NOMO-1 treated with dmso at 0.1 percent for 144 hours (cell line): ENCODE measurements around the gene TOR4A.

Experiments used
- DNase-seq: peaks from one replicate; lab custom pipeline; 2025; ENCODE audit not compliant: unreplicated experiment; lab: John Stamatoyannopoulos, UW

TOR4A gene

DNA sequence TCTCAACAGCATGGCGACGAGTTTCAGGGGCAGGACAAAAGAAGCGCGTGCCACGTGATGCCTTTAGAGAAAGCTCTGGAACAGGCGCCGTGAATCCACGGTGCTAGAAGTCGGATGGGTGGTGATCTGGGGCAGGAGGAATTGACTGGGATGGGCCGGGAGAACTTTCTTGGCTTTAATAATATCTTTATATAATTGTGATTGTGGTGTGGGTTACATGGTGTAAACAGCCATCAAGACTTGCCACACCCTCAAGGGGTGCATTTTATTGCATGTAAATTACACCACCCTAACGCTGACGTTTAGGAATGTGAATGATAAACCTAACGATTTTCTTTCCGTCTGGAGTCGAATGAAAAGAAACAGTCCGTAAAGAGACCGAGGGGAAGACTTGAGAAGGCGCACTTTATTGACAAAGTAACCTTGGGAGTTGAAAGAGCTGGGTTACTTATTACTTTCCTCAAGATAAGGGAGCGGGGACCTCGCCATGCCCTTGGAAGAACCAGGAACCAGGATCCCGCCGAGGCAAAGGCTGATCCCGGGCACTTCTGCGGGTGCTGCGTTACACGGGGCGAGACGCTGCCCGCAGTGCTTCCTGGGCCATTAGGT lies 16.1 kb downstream of the TOR4A start:
- DNase-seq, result no peak

DNA sequence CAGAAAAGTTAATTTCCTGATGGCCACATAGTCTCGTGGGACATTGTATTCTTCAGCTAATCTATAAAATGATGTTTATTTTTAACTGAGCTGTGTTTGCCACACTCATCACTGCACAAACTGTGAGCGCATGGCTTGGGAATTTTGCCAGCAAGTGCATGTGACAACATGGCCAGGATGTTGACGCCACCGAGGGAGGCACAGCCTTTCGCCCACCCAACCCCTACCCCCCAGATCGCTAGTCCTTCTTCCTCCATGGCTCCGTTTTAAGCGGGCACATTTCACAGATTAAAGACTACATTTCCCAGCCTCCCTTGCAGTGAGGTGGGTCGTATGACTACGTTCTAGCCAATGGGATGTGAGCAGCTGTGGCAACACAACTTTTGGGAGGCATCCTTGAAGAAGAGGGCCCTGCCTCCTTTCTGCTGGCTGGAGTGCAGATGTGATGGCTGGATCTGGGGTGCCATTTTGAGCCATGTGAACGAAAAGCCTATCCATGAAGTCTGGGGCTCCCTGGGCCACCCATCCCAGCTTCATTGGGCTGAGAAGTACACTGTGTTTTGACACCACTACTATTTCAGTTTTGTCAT lies 16.7 kb downstream of the TOR4A start:
- DNase-seq, result peak; percentile 42

DNA sequence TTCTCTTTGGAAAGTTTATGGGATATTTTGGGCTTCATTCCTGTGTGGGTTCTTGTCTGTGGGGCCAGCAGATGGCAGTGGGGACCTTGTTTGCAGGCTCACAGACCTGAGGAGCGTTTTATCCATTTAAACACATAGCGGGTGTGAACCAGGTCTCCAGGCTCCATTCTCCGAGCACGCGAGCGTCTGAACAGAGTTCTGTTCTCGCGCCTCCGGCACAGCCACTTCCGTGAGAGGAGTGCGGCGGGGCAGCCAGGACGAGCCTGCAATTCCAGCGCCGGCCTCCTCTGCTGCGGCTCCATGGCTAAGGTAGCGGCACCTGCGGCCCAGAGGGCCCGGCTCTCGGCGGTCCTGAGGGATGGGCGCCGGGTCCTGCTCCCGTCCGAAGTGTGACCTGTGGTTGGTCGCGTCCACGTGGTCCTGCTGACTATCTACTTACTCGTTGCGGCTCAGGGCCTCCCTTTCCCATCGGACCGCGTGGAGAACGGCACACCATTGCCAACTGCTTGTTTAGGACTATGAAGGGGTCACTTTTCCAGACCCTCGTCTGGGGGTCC lies 17.2 kb downstream of the TOR4A start:
- no peak for DNase-seq

DNA sequence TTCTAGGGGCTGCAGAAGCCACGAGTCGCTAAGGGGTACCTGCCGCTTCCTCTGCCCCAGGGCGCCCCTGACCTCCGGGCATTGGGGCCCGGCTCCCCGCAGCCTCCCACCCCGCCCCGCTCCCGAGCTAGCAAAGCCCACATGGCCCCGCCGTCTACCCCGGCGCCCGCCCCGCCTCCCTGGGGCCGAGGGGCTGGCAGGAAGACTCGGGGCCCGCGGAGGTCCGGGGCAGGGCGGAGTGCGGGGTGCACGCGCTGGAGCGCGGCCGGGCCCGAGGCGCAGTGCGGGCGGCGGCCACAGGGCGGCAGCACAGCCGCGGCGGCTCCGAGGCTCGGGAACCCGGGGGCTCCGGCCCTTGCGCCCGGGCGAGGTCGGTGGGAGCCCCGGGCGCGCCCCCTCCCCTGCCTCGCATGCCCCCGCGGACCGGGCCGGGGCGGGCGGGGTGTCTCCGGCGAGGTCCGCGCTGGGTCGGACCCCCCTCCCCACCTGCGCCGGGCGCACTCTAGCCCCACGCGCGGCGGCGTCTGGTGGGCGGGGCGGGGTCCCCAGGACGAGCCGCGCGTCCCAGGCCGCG lies 17.8 kb downstream of the TOR4A start:
- DNase-seq, result no peak

DNA sequence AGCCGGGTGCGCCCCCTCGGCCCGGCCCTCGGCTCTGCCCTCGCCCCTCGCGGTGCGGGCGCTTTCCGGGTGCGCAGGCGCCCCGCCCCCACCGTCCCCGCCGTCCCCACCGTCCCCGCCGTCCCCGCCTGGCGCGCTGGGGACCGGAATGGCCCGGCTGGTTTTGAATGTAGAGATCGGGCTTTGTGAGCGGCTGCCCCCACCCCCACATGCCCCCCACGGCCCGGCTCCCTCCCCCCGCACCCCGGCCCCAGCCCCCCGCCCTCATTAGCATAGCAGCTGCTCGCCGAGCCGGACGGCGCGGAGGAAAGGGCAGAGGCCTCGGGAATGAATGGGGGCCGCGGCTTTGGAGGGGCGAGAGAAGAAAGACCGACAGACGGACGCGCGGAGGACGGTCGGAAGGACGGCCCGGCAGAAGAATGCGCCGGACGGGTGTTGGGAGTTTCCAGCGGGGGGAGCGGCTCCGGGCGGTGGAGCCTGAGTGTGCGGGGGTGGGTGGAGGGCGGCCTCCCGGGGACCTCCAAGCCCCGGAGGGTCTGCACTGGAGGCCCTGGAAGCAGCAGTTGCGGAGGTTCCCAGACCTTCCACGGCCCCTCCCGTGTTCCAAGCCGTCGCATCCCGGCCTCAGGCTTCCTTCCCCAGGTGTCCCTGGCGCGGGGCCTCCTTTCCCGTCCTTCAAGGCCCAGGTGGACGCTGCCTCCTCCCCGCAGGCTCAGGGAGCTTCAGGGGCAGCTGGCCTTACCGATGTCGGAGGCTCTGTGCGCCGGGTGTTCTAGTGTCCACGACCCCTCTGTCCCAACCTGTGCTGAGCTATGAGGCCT lies 18.5 kb downstream of the TOR4A start:
- DNase-seq, result no peak

DNA sequence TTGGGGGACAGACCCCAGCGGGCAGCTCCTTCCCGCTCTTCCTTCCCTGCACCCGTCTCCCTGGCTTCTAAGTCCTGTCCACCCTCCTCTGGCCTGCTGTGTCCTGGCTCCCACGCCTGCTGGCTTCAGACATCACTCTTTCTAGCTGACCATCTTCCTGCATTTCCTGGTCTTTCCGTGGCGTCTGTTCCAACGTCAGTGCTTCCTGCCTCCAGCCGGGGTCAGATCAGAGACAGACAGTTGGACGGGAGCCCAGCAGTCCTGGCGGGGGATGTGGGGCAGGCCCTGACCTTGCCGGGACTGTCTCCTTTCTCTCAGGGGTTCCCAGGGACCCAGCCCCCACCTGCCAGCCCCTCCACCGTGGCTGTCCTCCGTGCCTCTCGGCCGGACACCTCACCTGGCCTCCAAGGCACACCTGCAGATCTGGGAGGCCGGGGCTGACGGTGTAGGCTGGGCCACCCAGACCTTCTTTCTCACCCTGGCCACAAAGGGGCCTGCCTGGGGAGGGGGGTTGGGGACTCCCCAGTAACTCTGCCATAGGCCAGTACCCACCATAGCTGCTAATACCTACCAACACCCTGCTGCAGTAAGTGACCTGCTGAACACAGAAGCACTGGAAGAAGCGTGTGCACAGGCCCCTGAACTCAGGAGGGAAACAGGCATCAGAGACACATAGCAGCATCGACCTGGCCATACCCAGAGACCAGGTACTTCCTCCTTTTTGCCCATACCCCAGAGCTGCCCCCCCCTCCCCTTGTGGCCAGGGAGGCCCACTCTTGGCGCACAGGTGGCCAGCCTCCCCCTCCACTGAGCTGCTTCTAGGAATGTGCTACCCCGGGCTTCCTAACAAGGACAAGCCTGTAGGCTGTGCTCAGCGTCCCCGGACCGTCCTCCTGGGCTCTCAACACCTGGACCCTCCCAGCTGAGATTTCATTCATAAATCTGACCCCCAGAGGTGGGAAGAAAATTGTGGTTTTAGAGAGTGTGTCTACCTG lies 19.4 kb downstream of the TOR4A start:
- no peak for DNase-seq

DNA sequence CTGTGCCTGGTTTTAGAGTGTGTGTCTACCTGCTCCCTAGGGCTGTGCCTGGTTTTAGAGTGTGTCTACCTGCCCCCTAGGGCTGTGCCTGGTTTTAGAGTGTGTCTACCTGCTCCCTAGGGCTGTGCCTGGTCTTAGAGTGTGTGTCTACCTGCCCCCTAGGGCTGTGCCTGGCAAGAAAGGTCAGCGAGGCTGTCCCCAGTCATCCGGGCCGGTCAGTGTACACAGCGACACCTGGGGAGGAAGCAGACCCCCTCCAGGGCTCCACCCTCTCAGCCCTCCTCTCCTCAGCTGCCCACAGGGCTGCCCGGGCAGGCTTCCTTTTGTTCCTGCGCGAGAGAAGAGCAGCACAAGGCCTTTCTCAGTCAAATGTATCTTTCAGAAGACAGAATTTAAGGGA lies 20.4 kb downstream of the TOR4A start:
- DNase-seq, result no peak

DNA sequence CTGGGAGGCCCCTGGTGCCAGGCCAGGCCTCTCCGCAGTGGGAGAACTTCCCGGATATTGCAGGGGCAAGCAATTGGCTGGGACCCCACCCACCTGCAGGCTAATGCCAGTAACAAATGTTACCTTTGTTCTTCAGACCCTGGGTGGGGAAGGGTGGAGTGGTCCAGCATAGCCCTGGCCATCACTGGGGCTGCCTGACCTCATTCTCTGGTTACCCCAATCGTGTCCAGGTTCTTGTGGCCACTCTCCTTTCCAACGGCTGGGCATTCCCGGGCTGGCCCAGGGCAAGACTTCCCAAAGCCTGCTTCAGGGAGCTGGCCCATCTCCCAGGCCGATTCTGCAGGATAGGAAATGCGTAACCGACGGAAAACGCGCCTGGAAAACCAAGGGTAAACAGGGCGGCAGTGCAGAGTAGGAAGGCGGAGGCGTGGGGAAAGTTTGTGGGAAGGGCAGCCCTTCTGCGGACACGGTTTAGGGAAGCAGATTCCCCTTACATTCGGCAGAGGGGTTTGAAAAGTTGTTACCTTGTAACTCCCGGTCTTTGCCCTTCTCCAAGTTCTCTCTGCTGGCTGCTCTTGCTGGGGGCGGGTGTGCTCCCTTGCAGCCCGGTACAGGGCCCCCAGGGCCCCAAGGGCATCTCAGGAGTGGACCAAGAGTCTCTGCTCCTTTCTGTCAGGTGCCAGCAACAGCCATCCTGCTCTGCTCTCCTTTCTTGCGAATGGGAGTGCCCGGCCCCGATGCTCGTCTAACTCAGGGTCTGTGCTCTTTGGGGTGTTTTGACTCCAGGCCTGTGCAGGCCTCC lies 21.1 kb downstream of the TOR4A start:
- DNase-seq, result no peak

DNA sequence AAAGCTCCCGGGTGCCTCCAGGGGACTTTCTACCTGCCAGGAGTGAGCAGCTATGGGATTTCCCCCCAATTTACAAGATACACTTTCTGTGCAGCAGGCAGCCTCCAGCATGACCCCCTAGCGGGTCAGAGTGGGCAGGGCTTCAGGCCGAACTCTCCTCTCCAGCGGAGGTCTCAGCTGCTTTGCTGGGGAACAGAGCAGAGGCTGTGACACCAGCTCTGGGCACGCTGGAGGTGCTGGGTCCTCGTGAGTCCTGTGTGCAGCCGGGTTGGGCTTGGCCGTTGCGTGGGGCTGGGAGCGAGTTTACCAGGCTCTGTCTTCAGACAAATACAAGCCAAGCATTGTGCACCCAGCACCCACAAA lies 21.7 kb downstream of the TOR4A start:
- DNase-seq, result no peak

DNA sequence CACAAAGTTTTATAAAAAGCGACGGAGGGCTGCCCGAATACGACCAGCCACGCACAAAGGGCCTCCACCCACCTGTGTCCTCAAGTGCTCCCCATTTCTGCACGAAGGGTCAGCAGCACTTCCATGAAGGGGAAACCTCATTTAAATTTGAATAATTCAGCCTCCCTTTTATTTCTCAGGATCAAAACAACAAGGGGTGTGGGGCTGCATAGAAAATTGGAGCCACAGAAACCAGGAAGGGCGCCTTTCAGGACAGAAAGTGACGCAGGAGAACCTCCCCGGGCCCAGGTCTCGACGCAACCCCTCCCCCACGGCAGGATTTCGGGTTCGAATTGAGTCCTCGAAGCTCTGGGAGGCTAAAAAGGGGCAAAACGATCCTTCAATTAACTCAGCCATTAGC lies 22.4 kb downstream of the TOR4A start:
- DNase-seq, result no peak

DNA sequence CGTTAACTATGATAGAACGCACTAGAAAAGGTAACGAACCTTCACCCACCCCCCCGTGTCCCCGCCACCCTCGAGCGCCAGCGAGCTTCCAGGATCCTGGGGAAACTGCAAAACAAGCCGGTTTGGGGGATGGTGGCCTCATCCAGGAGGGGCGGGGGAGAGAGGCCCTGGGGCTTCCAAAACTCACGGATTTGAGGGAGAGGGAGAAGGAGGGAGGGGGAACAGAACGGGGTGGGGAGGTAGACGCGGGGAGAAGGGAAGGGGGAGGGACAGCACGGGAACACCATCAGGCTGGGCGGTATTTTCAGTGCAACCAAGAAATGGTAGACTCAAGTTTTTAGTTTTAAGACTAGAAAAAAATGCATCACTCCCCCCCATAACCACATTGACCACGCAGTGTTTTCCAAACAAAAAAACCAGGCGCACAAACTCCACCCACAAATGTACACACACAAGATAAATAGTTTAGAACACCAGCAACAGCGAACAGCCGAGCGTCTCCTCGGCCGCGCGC lies 23.1 kb downstream of the TOR4A start:
- no peak for DNase-seq

DNA sequence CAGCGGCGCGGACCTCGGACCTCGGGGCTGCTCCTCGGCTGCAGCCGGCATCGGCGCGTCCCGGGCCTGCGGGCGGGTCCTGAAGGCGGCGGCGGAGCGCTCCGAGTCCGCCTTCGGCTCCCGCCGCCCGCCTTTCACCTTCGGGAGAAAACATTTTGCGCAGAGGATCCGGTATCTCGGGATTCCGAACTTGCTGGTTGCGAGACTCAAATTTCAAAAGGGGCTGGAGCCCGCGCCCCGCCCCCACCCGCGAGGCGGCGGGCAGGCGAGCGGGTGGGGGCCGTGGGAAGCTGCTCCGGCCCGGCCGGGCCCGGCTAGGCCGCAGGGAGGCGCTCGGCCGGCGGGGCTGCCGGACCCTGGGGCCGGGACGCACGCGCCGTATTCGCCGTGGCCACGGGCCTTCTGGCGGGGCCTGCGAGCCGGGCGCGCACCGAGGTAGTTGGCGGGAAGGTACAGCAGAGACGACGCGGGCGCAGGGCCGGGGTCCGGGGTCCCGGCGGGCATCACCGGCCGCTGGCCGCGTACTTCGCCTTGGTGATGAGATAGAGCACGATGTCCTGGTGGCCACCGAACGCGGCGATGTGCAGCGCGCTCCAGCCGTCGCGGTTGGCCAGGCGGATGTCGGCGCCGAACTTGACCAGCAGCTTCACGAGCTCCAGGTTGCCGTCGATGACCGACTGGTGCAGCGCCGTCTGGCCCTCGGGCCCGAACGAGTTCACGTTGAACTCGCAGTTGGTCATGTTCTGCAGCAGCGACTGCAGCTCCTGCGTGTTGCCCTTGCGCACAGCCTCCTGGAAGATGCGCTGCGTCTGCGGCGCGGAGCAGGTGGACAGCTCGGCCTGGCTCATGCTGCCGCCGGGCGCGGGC lies 23.8 kb downstream of the TOR4A start:
- no peak for DNase-seq

DNA sequence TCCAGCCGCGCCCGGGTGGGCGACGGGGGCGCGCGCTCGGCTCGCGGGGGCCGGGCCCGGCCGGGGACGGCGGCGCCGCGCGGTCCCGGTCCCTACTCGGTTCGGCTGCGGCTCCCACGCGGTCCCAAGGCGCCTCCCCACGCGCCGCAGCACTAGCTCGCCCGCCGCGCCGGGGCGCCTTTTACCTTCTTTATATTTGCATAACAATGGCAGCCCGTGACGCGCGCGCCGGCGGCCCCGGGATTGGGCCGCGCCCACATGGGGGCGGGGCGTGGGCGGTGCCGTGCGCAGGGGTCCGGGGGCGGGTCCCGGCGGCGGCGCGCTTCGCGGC lies 24.6 kb downstream of the TOR4A start, which contains the start of gene NRARP:
Gene NRARP, minus strand, starts transcription at position 154 of the 331 bp plus-strand sequence. CDS start 343 bp downstream, outside the sequence.
- peak; percentile 87 for DNase-seq

DNA sequence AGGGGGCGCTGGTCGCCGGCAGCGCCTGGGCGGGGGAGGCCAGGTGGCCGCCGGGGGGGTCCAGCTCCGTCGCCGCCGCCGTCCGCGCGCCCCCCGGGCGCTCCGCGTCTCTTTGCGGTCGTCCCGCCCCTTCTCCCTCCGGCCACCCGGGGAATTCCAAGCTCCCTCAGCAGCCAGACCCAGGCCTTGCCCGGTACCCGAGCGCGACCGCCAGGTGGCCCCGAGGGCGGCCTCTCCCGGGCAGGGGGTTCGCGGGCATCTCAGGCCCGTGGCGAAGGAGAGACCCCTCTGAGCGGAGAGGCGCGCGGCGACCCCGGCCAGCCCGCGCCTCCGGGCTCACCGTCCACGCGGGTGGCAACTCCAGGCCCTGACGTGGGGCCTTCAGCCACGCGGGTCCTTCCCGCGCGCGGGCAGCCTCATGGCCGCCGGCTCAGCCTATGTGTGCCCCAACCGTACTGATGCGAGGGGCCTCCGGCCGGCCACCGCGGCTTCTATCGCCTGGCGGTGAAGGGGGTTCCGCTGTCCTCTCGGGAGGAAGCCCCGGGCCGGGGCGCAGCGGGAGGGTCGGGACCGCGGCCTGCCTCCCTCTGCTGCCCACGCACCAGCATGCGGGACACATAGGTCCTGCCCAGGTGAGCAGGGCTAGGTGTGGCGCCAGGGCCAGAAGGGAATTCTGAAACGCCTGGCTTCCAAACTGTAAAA lies 25.1 kb downstream of the TOR4A start:
- no peak for DNase-seq

DNA sequence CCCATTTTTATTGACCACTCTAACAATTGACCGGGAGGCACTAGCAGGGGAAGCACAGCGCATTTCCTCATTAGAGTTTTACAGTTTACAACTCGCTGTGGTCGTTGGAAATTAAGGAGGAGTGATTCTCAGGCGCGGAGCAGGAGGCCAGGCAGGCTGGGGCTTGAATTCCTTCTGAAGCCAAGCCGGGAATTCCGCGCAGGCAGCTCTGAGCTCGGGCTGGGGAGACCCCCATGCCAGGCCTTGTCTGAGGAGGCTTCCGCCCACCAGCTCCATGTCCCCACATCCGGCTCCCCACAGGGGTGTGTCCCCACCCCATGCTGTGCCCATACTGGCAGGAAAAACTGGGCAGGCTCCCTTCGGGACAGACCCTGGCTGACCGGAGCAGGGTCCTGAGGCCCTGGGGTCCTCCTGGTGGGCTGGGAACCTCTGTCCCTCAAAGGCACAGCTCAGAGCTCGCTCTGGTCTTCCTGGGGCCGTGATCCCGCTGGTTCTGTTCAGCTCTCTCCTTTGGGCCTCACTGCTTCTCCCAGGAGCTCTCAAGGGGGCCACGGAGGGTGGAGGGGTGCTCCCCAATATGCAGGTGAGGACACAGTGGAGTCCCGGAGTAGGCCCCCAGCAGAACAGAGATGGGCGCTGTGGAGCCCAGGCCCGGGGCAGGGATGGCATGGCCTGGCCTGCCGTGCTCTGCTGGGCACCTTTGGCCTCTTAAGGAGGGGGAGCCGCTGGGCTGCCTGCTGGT lies 25.8 kb downstream of the TOR4A start:
- DNase-seq, result no peak

DNA sequence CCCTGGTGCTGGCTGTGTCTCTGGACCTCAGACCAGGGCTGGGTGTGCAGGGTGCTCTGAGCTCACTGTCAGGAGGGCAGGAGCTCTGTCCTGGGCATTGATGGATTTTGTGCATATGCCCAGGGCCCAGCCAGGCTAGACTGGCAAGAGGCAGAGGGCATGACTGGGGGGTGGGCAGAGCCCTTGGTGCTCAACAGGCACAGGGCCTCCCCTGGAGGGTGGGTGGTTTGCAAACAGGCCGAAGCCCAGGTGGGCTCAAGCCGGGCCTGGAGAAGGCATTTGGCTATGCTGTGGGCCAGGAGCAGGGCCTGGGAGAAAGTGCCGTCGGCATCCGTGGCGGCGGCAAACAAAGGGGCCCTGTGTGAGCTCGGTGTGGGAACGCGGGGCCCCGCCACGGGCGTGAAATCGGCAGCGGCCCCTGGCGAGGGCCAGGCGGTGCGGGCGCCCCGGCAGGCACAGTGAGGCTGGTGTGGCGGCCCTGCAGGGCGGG lies 26.4 kb downstream of the TOR4A start:
- DNase-seq, result no peak

DNA sequence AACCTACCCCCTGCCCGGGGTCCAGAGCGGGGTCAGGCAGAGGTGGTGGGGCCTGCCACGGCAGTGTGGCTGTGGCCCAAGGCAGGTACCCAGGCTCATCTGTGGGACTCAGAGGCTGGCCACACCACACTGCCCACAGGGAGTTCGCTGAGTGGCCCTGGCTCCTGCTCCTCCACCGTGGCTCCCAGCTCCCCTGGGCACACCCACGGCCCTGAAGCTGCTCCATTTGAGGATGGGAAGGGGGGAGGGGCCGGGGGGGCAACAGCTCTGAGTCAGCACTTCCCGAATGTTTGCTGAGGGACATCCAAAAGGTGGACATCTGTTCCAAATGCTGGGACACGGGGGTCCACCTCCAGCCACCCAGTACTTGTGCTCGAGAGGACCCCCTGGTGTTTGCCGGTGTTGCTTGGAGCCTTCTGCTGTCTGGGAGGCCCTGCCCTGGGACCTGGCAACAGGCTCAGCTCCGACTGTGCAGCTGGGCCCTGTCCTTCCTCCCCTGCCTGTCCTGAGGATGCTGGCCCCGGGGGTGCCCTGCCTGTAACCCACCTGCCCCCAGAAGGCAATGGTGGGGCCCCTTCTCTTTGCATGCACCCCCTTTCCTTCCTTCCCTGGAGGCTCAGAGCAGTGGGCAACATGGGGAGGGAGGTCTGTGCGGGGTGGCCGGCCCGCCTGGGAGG lies 27.0 kb downstream of the TOR4A start:
- DNase-seq, result no peak
